ENCODE measurements around the gene PBX3. TPM values are rescaled to one million over a fixed set of nuclear protein-coding genes. Genes with fewer than 3 reads are reported as not detected.

The PBX3 gene
- total RNA-seq, 1 experiment from 2014 or later: 39.0 TPM

- H3K9me3 ChIP-seq (ENCODE audit: control insufficient read depth, insufficient read depth, low read depth, low read length): no peaks in the 10 kb centered on the region
- no peak overlapping the region for H3K4me3 ChIP-seq (ENCODE audit: low read depth in 2 of 2, low read length in 2 of 2)
- ATAC-seq (no peak), DNase-seq (ENCODE audit: low read depth, low spot score) (no peak)
- H3K36me3 ChIP-seq (ENCODE audit: control insufficient read depth, insufficient read depth, low read length): no peaks in the 10 kb centered on the region
- TF ChIP-seq CTCF (IDR thresholded peaks at IDR 0.05) (no peak), POLR2AphosphoS5 (IDR thresholded peaks at IDR 0.05; ENCODE audit: low read depth, low read length) (no peak), REST (IDR thresholded peaks at IDR 0.05; ENCODE audit: insufficient read depth in 1 of 2, low read depth in 2 of 2, low read length in 1 of 2) (no peak), TCF7L2 (IDR thresholded peaks at IDR 0.05; ENCODE audit: low read depth, low read length) (no peak), SIN3A (IDR thresholded peaks at IDR 0.05; ENCODE audit: borderline replicate concordance, insufficient read depth, low read depth, low read length) (no peak)
- no peak overlapping the region; the same call in 1 of the 2 replicates for H3K27ac ChIP-seq (ENCODE audit: low read length)
- in situ Hi-C loops (cut with HindIII; ENCODE audit: low pct_unique_long_range_greater_than_20kb, low sequenced_read_pairs): no loop called here
- BruUV-seq (replicated peaks): no TSS peak
- H3K4me1 ChIP-seq (ENCODE audit: control insufficient read depth, insufficient read depth, low read length): peaks cover 27% of the 10 kb centered on the region; the same call in 1 of the 2 replicates
- intact Hi-C loops (cut with micrococcal nuclease; ENCODE audit: unreplicated experiment): no loop called here
- CTCF ChIA-PET: no interaction called here
- POLR2A ChIA-PET: no interaction called here
- H3K27me3 ChIP-seq (ENCODE audit: control insufficient read depth, insufficient read depth, low read length): no peaks in the 10 kb centered on the region
These were observed 149.2 kb downstream of the PBX3 start for GRCh38 chr9:125896404-125896803.

GRCh38 chr9:125896964-125897363 lies 149.8 kb downstream of the PBX3 start:
- no peaks in the 10 kb centered on the region for H3K27me3 ChIP-seq (ENCODE audit: control insufficient read depth, insufficient read depth, low read length)
- peaks cover 30% of the 10 kb centered on the region for H3K4me1 ChIP-seq (ENCODE audit: control insufficient read depth, insufficient read depth, low read length)
- TF ChIP-seq POLR2AphosphoS5 (IDR thresholded peaks at IDR 0.05; ENCODE audit: low read depth, low read length): no peak
- TF ChIP-seq SIN3A (IDR thresholded peaks at IDR 0.05; ENCODE audit: borderline replicate concordance, insufficient read depth, low read depth, low read length): no peak
- TF ChIP-seq REST (IDR thresholded peaks at IDR 0.05; ENCODE audit: insufficient read depth in 1 of 2, low read depth in 2 of 2, low read length in 1 of 2): no peak
- no peak for TF ChIP-seq CTCF (IDR thresholded peaks at IDR 0.05)
- no peak for TF ChIP-seq TCF7L2 (IDR thresholded peaks at IDR 0.05; ENCODE audit: low read depth, low read length)
- H3K4me3 ChIP-seq (ENCODE audit: low read depth in 2 of 2, low read length in 2 of 2): no peak overlapping the region
- no peaks in the 10 kb centered on the region for H3K36me3 ChIP-seq (ENCODE audit: control insufficient read depth, insufficient read depth, low read length)
- no TSS peak for BruUV-seq (replicated peaks)
- CTCF ChIA-PET: no interaction called here
- POLR2A ChIA-PET: no interaction called here
- no peak overlapping the region for H3K27ac ChIP-seq (ENCODE audit: low read length)
- no peak for DNase-seq (ENCODE audit: low read depth, low spot score)
- H3K9me3 ChIP-seq (ENCODE audit: control insufficient read depth, insufficient read depth, low read depth, low read length): no peaks in the 10 kb centered on the region
- in situ Hi-C loops (cut with HindIII; ENCODE audit: low pct_unique_long_range_greater_than_20kb, low sequenced_read_pairs): no loop called here
- ATAC-seq: no peak
- intact Hi-C loops (cut with micrococcal nuclease; ENCODE audit: unreplicated experiment): no loop called here
